ENCODE results near the gene FNDC11.

Gene FNDC11

GRCh38 chr20:63527184-63527583 lies 26.8 kb upstream of the FNDC11 start:
- Histone ChIP-seq H3K9ac (ENCODE audit: low read length) (no peak overlapping the region), H3K36me3 (ENCODE audit: control insufficient read depth, insufficient read depth, low read length) (no peaks in the 10 kb centered on the region), H3K4ac (ENCODE audit: low read depth, low read length) (no peak overlapping the region), H3K27me3 (ENCODE audit: insufficient read depth, low read length, poor library complexity) (no peaks in the 10 kb centered on the region), H4K8ac (ENCODE audit: low read depth, low read length) (no peak overlapping the region), H3K4me1 (ENCODE audit: control insufficient read depth, low read depth, low read length) (no peaks in the 10 kb centered on the region), H2AK5ac (ENCODE audit: low read length) (no peak overlapping the region), H4K5ac (ENCODE audit: low read length) (no peak overlapping the region), H2BK15ac (replicated peaks; ENCODE audit: low read depth) (no peak overlapping the region), H3K18ac (ENCODE audit: low read length) (no peak overlapping the region), H3K79me2 (ENCODE audit: control insufficient read depth, insufficient read depth, low read length) (no peaks in the 10 kb centered on the region), H2BK5ac (ENCODE audit: low read length) (no peak overlapping the region), H3K27ac (ENCODE audit: low read depth, low read length) (no peak overlapping the region), H2BK120ac (ENCODE audit: low read depth, low read length) (no peak overlapping the region), H3K23ac (ENCODE audit: low read length) (no peak overlapping the region), H3K79me1 (ENCODE audit: low read length) (peaks cover 5% of the 10 kb centered on the region), H3K56ac (ENCODE audit: low read length) (no peak overlapping the region), H3K4me2 (ENCODE audit: low read length) (no peak overlapping the region), H3K4me3 (ENCODE audit: low read length) (no peak overlapping the region)
- WGBS (ENCODE audit: extremely low coverage, insufficient coverage, low lambda C conversion rate) = no CpG with 5 or more reads among the region's 9 CpGs
- DNase-seq = no peak

GRCh38 chr20:63529180-63529860 lies 24.6 kb upstream of the FNDC11 start:
- Histone ChIP-seq H3K4me1 (ENCODE audit: control insufficient read depth, low read depth, low read length) (no peaks in the 10 kb centered on the region), H4K5ac (ENCODE audit: low read length) (no peak overlapping the region), H3K4me2 (ENCODE audit: low read length) (no peak overlapping the region), H2AK5ac (ENCODE audit: low read length) (no peak overlapping the region), H2BK5ac (ENCODE audit: low read length) (no peak overlapping the region), H3K79me1 (ENCODE audit: low read length) (no peaks in the 10 kb centered on the region), H2BK120ac (ENCODE audit: low read depth, low read length) (no peak overlapping the region), H3K18ac (ENCODE audit: low read length) (no peak overlapping the region), H3K23ac (ENCODE audit: low read length) (no peak overlapping the region), H3K56ac (ENCODE audit: low read length) (no peak overlapping the region), H3K27me3 (ENCODE audit: insufficient read depth, low read length, poor library complexity) (no peaks in the 10 kb centered on the region), H3K36me3 (ENCODE audit: control insufficient read depth, insufficient read depth, low read length) (no peaks in the 10 kb centered on the region), H3K79me2 (ENCODE audit: control insufficient read depth, insufficient read depth, low read length) (no peaks in the 10 kb centered on the region), H3K9ac (ENCODE audit: low read length) (no peak overlapping the region), H2BK15ac (replicated peaks; ENCODE audit: low read depth) (no peak overlapping the region), H3K4me3 (ENCODE audit: low read length) (no peak overlapping the region), H3K27ac (ENCODE audit: low read depth, low read length) (no peak overlapping the region), H3K4ac (ENCODE audit: low read depth, low read length) (no peak overlapping the region), H4K8ac (ENCODE audit: low read depth, low read length) (no peak overlapping the region)
- DNase-seq = no peak
- WGBS (ENCODE audit: extremely low coverage, insufficient coverage, low lambda C conversion rate) = no CpG with 5 or more reads among the region's 27 CpGs

GRCh38 chr20:63529861-63530787 lies 23.8 kb upstream of the FNDC11 start:
- Histone ChIP-seq H3K79me2 (ENCODE audit: control insufficient read depth, insufficient read depth, low read length) (no peaks in the 10 kb centered on the region), H3K36me3 (ENCODE audit: control insufficient read depth, insufficient read depth, low read length) (no peaks in the 10 kb centered on the region), H2BK120ac (ENCODE audit: low read depth, low read length) (no peak overlapping the region), H4K8ac (ENCODE audit: low read depth, low read length) (no peak overlapping the region), H2AK5ac (ENCODE audit: low read length) (no peak overlapping the region), H3K27me3 (ENCODE audit: insufficient read depth, low read length, poor library complexity) (no peaks in the 10 kb centered on the region), H3K9ac (ENCODE audit: low read length) (no peak overlapping the region), H3K56ac (ENCODE audit: low read length) (no peak overlapping the region), H3K23ac (ENCODE audit: low read length) (no peak overlapping the region), H2BK15ac (replicated peaks; ENCODE audit: low read depth) (no peak overlapping the region), H3K4ac (ENCODE audit: low read depth, low read length) (no peak overlapping the region), H3K4me3 (ENCODE audit: low read length) (no peak overlapping the region), H3K4me2 (ENCODE audit: low read length) (no peak overlapping the region), H3K79me1 (ENCODE audit: low read length) (no peaks in the 10 kb centered on the region), H2BK5ac (ENCODE audit: low read length) (no peak overlapping the region), H3K18ac (ENCODE audit: low read length) (no peak overlapping the region), H3K4me1 (ENCODE audit: control insufficient read depth, low read depth, low read length) (no peaks in the 10 kb centered on the region), H4K5ac (ENCODE audit: low read length) (no peak overlapping the region), H3K27ac (ENCODE audit: low read depth, low read length) (no peak overlapping the region)
- no peak for DNase-seq
- WGBS (ENCODE audit: extremely low coverage, insufficient coverage, low lambda C conversion rate) = no CpG with 5 or more reads among the region's 39 CpGs

- DNase-seq = no peak
- no CpG with 5 or more reads among the region's 14 CpGs for WGBS (ENCODE audit: extremely low coverage, insufficient coverage, low lambda C conversion rate)
Measured at GRCh38 chr20:63530788-63531160, 23.2 kb upstream of the FNDC11 start.

GRCh38 chr20:63531686-63532448 lies 22.1 kb upstream of the FNDC11 start:
- no CpG with 5 or more reads among the region's 27 CpGs for WGBS (ENCODE audit: extremely low coverage, insufficient coverage, low lambda C conversion rate)
- no peak overlapping the region for H3K27ac ChIP-seq (ENCODE audit: low read depth, low read length)

More at GRCh38 chr20:63530788-63531160, 23.2 kb upstream of the FNDC11 start:
- Histone ChIP-seq H3K79me2 (ENCODE audit: control insufficient read depth, insufficient read depth, low read length) (no peaks in the 10 kb centered on the region), H3K4me3 (ENCODE audit: low read length) (no peak overlapping the region), H3K23ac (ENCODE audit: low read length) (no peak overlapping the region), H3K18ac (ENCODE audit: low read length) (no peak overlapping the region), H3K9ac (ENCODE audit: low read length) (no peak overlapping the region), H2AK5ac (ENCODE audit: low read length) (no peak overlapping the region), H3K4me2 (ENCODE audit: low read length) (no peak overlapping the region), H3K27me3 (ENCODE audit: insufficient read depth, low read length, poor library complexity) (no peaks in the 10 kb centered on the region), H3K56ac (ENCODE audit: low read length) (no peak overlapping the region), H3K27ac (ENCODE audit: low read depth, low read length) (no peak overlapping the region), H2BK5ac (ENCODE audit: low read length) (no peak overlapping the region), H2BK120ac (ENCODE audit: low read depth, low read length) (no peak overlapping the region), H4K8ac (ENCODE audit: low read depth, low read length) (no peak overlapping the region), H4K5ac (ENCODE audit: low read length) (no peak overlapping the region), H3K4ac (ENCODE audit: low read depth, low read length) (no peak overlapping the region), H3K79me1 (ENCODE audit: low read length) (no peaks in the 10 kb centered on the region), H3K36me3 (ENCODE audit: control insufficient read depth, insufficient read depth, low read length) (no peaks in the 10 kb centered on the region), H2BK15ac (replicated peaks; ENCODE audit: low read depth) (no peak overlapping the region), H3K4me1 (ENCODE audit: control insufficient read depth, low read depth, low read length) (no peaks in the 10 kb centered on the region)

More at GRCh38 chr20:63531686-63532448, 22.1 kb upstream of the FNDC11 start:
- no peak overlapping the region for H3K56ac ChIP-seq (ENCODE audit: low read length)
- no peak overlapping the region for H3K4me3 ChIP-seq (ENCODE audit: low read length)
- no peak overlapping the region for H3K18ac ChIP-seq (ENCODE audit: low read length)
- H2BK5ac ChIP-seq (ENCODE audit: low read length) = no peak overlapping the region
- no peak overlapping the region for H4K8ac ChIP-seq (ENCODE audit: low read depth, low read length)
- no peak overlapping the region for H3K4me2 ChIP-seq (ENCODE audit: low read length)
- no peak overlapping the region for H4K5ac ChIP-seq (ENCODE audit: low read length)
- H2BK15ac ChIP-seq (replicated peaks; ENCODE audit: low read depth) = no peak overlapping the region
- H3K4ac ChIP-seq (ENCODE audit: low read depth, low read length) = no peak overlapping the region
- H3K79me2 ChIP-seq (ENCODE audit: control insufficient read depth, insufficient read depth, low read length) = no peaks in the 10 kb centered on the region
- H3K9ac ChIP-seq (ENCODE audit: low read length) = no peak overlapping the region
- H3K4me1 ChIP-seq (ENCODE audit: control insufficient read depth, low read depth, low read length) = no peaks in the 10 kb centered on the region
- H2AK5ac ChIP-seq (ENCODE audit: low read length) = no peak overlapping the region
- no peak for DNase-seq
- no peaks in the 10 kb centered on the region for H3K27me3 ChIP-seq (ENCODE audit: insufficient read depth, low read length, poor library complexity)
- no peaks in the 10 kb centered on the region for H3K36me3 ChIP-seq (ENCODE audit: control insufficient read depth, insufficient read depth, low read length)
- H3K23ac ChIP-seq (ENCODE audit: low read length) = no peak overlapping the region
- H2BK120ac ChIP-seq (ENCODE audit: low read depth, low read length) = no peak overlapping the region
- H3K79me1 ChIP-seq (ENCODE audit: low read length) = no peaks in the 10 kb centered on the region
